OCI-M2 (cell line): Measurements from ENCODE around the gene WNT7B.

Experiments used
- DNase-seq: peaks from one replicate; lab custom pipeline; 2025; ENCODE audit not compliant: unreplicated experiment; lab: John Stamatoyannopoulos, UW

Gene WNT7B

GRCh38 chr22:45960477-45961386, 16.2 kb downstream of the WNT7B start:
- DNase-seq: no peak

GRCh38 chr22:45959719-45960476, 17.1 kb downstream of the WNT7B start:
- no peak for DNase-seq

GRCh38 chr22:45958971-45959370, 18.0 kb downstream of the WNT7B start:
- no peak for DNase-seq

- DNase-seq: no peak
Measured at GRCh38 chr22:45957826-45958225, 19.1 kb downstream of the WNT7B start.

GRCh38 chr22:45953178-45953577, 23.8 kb downstream of the WNT7B start:
- no peak for DNase-seq

GRCh38 chr22:45952553-45952952, 24.4 kb downstream of the WNT7B start:
- DNase-seq: no peak

GRCh38 chr22:45952151-45952550, 24.8 kb downstream of the WNT7B start:
- DNase-seq: no peak

- no peak for DNase-seq
Measured at GRCh38 chr22:45949891-45950290, 27.1 kb downstream of the WNT7B start.

- DNase-seq: no peak
Measured at GRCh38 chr22:45949258-45949870, 27.6 kb downstream of the WNT7B start.

GRCh38 chr22:45948081-45948648, 28.8 kb downstream of the WNT7B start:
- no peak for DNase-seq

- no peak for DNase-seq
Measured at GRCh38 chr22:45946805-45947600, 30.0 kb downstream of the WNT7B start.

- DNase-seq: no peak
Measured at GRCh38 chr22:45945621-45946106, 31.3 kb downstream of the WNT7B start.

GRCh38 chr22:45942787-45943493, 34.0 kb downstream of the WNT7B start:
- DNase-seq: no peak

GRCh38 chr22:45942344-45942743, 34.6 kb downstream of the WNT7B start:
- DNase-seq: no peak

- DNase-seq: no peak
Measured at GRCh38 chr22:45938913-45939312, 38.0 kb downstream of the WNT7B start.

GRCh38 chr22:45937960-45938359, 39.0 kb downstream of the WNT7B start:
- DNase-seq: no peak

- DNase-seq: no peak
Measured at GRCh38 chr22:45935573-45935972, 41.4 kb downstream of the WNT7B start.

- no peak for DNase-seq
Measured at GRCh38 chr22:45934659-45935341, 42.2 kb downstream of the WNT7B start.

GRCh38 chr22:45934168-45934564, 42.8 kb downstream of the WNT7B start:
- no peak for DNase-seq
